HG03575 (cell line): Measurements from ENCODE around the gene PSMB1.

Source experiments
- ATAC-seq: cut with Tn5 transposase; IDR thresholded peaks from one replicate; pipeline ENCODE4 v1.9.1; 2021; ENCODE audit not compliant: unreplicated experiment, insufficient number of reproducible peaks, low FRiP score; ENCODE audit errors: extremely low read depth

Gene PSMB1

DNA sequence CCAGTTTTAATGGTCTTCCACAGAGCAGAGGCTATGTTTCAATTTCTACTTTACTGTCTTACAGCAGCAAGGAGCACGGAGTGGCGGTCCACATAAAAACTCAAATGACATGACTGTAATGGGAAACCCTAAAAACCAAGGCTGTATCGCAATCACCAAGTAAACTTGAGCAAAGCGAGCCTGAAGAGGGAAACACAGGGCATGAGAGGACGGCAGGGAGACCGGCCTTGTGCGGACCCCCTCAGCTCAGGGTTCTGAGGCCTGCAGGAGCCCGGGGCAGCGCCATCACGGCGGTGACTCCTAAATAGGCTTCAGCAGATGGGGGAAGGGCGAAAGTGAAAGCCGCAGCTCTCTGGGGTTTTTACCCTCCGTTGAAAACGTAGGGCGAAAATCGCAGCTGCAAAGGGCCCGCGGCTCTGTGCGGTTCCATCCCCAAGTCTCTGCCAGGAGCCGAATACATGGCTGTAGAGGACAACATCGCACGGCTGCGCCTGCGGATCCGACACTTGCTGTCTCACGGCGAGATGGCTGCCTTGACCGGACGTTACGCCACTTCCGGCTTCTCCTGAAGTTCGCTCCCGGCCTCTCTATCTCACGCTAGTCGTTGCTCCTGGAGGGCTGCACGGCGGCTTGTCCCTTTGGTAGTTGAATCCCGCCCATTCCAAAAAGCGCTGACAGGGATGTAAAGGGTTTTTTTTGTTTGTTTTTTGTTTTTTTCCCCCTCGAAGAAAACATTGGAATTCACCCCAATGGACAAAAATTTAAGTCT, at the start of gene PSMB1:
Gene PSMB1 (minus strand): TSS at position 543 of the 769 bp plus-strand sequence. CDS start 65 bp downstream, at position 478.
- ATAC-seq: no peak

- no peak for ATAC-seq
These were observed 44.2 kb upstream of the PSMB1 start for GRCh38 chr6:170597278-170597677.

DNA sequence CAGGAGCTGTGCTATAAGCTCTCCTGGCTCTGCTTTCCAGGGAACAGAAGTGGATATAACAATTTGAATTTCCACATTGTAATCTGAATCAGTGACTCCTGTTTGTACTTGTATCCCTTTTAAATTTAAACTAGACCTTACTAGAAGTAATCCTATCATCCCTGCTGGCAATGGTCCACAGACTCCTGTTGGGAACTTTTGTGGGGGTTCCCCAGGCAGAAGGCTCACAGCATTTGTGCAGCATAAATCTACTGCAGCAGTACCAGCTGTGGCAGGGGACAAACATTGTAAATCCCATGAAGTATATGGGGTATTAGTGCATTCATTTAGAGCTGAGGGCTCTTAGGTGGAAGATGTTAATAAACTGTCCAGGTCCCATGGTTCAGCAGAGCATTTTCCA, 43.3 kb upstream of the PSMB1 start:
- ATAC-seq: no peak

GRCh38 chr6:170590725-170591124, 37.6 kb upstream of the PSMB1 start:
- no peak for ATAC-seq

GRCh38 chr6:170584954-170585498, 31.9 kb upstream of the PSMB1 start:
- ATAC-seq: peak; percentile 12

DNA sequence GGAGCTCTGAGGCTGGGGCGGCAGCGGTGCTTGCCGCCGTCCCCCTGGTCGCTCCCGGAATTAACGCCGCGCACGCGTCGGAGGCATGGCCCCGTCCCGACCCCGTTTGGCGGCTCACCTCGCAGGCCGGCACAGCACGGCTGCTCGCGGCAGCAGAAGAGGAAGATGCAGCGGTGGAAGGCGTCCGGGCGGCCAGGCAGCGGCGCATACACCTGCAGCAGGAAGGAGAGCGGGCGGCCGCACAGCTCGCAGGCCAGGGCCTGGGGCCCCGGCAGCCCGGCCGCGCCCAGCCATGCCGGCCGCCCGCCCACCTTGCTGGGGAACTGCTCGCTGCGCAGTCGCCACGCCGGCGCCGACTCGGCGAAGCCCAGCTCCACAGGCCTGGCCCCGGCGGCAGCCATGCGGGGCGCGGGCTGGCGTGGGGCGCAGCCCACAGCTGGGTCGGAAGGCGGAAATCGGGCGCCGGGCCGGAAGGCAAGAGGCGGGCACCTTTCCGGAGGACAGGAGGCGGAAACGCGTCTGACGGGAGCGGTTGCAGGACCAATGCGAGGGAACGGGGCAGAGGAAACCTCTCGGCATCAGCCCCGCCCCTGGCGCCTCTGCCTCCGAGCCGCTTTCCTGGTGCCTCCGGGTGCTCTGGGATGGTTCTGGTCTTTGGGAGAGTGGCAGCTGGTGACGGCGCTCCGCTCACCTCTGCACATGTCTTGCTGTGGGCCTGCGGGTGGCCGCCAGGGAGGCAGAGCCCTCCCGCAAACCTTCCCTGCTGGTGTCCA, 31.3 kb upstream of the PSMB1 start, which contains the start of gene PDCD2:
Gene PDCD2 (minus strand): TSS at position 457 of the 773 bp plus-strand sequence. CDS start 56 bp downstream, at position 401.
- ATAC-seq: peak; percentile 77

DNA sequence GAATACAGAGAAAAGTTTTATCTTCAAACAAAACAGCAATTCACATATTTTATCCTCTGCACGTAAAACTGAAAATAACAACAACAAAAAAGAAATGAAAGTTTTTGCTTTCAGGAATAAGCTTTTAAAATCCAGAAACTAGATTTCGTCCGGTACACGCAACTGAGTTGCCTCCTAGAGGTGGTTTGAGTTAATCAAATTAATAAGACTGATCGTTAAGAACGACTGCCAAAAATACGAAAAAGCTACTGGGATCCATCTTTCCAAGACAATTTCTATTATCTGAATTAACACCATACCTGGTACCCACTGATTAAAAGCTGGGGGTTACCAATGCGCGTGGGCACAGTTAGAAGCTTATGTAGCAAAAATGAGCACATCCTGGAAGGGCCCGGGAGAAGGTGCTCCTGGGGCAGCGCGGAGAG, 30.7 kb upstream of the PSMB1 start:
- ATAC-seq: no peak

DNA sequence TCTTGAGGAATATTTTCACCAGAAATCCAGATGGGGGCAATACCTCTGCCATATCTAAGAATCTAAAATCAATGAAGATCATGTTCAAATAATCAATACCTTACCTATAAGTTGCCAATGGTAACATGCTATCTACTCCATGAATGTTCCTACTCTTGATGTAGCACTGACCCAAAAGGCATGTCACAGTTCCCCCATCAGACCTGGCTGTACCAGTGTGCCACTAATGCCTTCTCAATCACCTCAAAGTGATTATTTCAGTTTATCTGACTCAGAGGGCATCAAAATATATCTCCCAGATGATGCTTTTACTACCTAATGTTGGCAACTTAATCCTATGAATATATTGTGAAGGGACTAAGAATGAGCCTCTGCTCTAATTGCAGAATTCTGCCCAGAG, 25.8 kb upstream of the PSMB1 start:
- no peak for ATAC-seq

GRCh38 chr6:170575250-170575649, 22.1 kb upstream of the PSMB1 start:
- no peak for ATAC-seq

- ATAC-seq: no peak
These were observed 19.8 kb upstream of the PSMB1 start for GRCh38 chr6:170572704-170573466.

DNA sequence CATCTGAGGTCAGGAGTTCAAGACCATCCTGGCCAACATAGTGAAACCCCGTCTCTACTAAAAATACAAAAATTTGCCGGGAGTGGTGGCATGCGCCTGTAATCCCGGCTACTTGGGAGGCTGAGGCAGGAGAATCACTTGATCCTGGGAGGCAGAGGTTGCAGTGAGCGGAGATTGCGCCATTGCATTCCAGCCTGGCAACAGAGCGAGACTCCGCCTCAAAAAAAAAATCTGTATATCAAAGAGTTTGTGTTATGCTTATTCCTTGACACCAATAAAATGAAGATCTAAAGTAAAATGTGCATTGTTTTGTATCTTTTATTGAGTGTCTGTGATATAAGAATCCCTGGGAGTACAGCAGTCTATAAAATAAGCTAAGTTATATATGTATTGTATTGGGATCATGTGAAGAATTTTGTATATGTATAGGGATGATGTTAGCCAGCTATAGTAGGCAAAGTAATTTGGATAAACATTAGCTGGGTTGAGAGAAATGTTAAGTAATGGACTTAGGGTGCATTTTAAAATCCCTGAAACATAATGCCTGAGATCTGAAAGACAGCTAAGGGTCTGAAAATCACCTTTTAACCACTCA, 11.9 kb upstream of the PSMB1 start:
- ATAC-seq: no peak

GRCh38 chr6:170561555-170561954, 8.4 kb upstream of the PSMB1 start:
- no peak for ATAC-seq

DNA sequence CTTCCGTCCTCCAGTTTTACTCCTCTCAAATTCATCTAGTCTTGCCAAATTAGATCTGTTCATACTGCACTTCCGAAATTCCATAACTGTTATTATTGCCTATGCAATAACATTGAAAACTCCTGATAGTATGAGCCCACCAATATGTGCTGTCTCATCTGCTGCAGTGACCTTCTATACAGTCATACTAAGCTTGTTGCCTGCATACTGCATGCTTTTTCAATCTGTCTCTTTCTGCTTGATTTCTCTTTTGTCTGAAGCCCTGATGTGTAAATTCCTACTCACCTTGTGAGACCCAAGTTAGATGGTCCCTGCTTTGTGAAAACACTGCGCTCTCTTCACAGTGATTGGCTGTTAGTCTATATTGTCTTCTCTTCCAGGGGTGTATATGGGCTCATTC, 2.2 kb upstream of the PSMB1 start:
- ATAC-seq: no peak

DNA sequence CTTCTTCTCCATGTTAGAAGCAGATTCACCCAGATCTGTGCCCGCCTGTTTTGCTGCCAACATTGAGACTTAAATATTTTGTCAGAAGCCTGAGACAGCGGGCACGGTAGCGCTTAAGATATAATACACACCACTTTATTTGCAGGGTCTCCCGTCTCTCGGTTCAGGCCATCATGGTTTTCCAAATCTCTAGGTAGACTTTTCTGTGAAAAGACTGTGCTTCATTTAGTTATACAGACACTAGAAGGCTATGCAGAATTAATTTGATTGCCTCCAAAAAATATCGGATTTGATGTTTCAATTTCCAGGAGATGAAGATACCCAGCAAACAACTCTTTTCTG, 1.7 kb upstream of the PSMB1 start:
- no peak for ATAC-seq

GRCh38 chr6:170554013-170554795, 1.1 kb upstream of the PSMB1 start, which contains the start of gene TBP:
TBP (plus strand) TSS chr6:170554369; CDS start chr6:170557030, 2,661 bp downstream.
- peak; percentile 94 for ATAC-seq

- peak; percentile 19 for ATAC-seq
These were observed 466 bp upstream of the PSMB1 start for GRCh38 chr6:170553534-170554012.

DNA sequence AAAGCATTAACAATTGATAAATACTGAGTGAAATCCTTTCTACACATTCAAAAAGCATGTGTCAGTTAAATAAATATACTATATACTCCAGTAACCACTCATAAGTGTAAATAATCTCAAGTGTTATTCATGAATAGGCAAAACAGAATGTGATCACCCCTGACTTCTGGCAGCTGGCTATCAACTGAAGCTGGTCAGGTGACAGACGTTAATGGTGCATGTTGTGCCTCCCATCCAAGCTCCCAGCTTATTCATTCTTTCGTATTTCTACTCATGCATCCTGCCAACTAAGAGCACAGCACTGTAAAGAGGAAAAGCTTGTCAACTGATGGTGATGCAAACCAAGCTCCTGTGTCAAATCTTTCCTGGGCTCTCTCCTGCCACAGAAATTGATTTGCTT, 7.7 kb downstream of the PSMB1 start:
- no peak for ATAC-seq
